ENCODE measurements around the gene NLRP6.

Gene NLRP6

GRCh38 chr11:255816-256215 is 22.4 kb upstream of the NLRP6 start:
- TF ChIP-seq CTCF (IDR thresholded peaks at IDR 0.05; ENCODE audit: low read depth, low read length, missing control alignments) = no peak
- DNase-seq (ENCODE audit: extremely low read depth, low read depth) = no peak
- H3K4me3 ChIP-seq (replicated peaks; ENCODE audit: low read depth, low read length) = no peak overlapping the region

- TF ChIP-seq CTCF (IDR thresholded peaks at IDR 0.05; ENCODE audit: low read depth, low read length, missing control alignments) = no peak
- no peak for DNase-seq (ENCODE audit: extremely low read depth, low read depth)
- no peak overlapping the region for H3K4me3 ChIP-seq (replicated peaks; ENCODE audit: low read depth, low read length)
These were observed 21.1 kb upstream of the NLRP6 start for GRCh38 chr11:256952-257737.

GRCh38 chr11:257766-258493 is 20.3 kb upstream of the NLRP6 start:
- DNase-seq (ENCODE audit: extremely low read depth, low read depth) = no peak
- H3K4me3 ChIP-seq (replicated peaks; ENCODE audit: low read depth, low read length) = no peak overlapping the region
- TF ChIP-seq CTCF (IDR thresholded peaks at IDR 0.05; ENCODE audit: low read depth, low read length, missing control alignments) = no peak

GRCh38 chr11:259413-259812 is 18.8 kb upstream of the NLRP6 start:
- no peak overlapping the region for H3K4me3 ChIP-seq (replicated peaks; ENCODE audit: low read depth, low read length)
- no peak for DNase-seq (ENCODE audit: extremely low read depth, low read depth)
- no peak for TF ChIP-seq CTCF (IDR thresholded peaks at IDR 0.05; ENCODE audit: low read depth, low read length, missing control alignments)

GRCh38 chr11:261624-262023 is 16.6 kb upstream of the NLRP6 start:
- no peak for TF ChIP-seq CTCF (IDR thresholded peaks at IDR 0.05; ENCODE audit: low read depth, low read length, missing control alignments)
- no peak overlapping the region for H3K4me3 ChIP-seq (replicated peaks; ENCODE audit: low read depth, low read length)
- no peak for DNase-seq (ENCODE audit: extremely low read depth, low read depth)

- no peak for TF ChIP-seq CTCF (IDR thresholded peaks at IDR 0.05; ENCODE audit: low read depth, low read length, missing control alignments)
- no peak overlapping the region for H3K4me3 ChIP-seq (replicated peaks; ENCODE audit: low read depth, low read length)
- DNase-seq (ENCODE audit: extremely low read depth, low read depth) = no peak
These were observed 11.3 kb upstream of the NLRP6 start for GRCh38 chr11:266676-267439.

All from HFF-Myc (cell line).